Ammon's horn (tissue), 1 donor: Measurements from ENCODE around the gene RASSF3.
"Not testable (repeated sequence)": the region's sequence is repeated elsewhere in the genome, so short reads cannot be mapped to it uniquely, and the experiment has no call there.

Source experiments
- DNase-seq: peaks from one replicate; pipeline ENCODE4 v3.0.0-alpha.2; 2016; ENCODE audit warnings: low spot score

Gene RASSF3

GRCh38 chr12:64598831-64599230, 11.5 kb upstream of the RASSF3 start:
- no peak for DNase-seq

DNA sequence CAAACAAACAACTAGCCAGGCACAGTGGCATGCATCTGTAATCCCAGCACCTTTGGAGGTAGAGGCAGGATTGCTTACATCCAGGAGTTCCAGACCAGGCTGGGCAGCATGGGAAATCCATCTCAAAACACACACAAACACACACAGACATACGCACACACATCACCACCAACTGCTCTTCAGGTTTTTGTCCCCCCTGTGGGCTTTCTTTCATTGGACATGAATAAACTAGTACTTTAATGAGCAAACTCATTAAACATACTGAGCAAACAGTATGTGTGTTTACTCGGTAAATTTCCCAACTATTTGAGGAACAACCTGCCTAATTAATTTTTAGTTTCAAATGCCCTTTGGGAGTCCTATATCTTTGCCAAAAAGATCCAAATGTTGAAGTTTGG, 10.1 kb upstream of the RASSF3 start:
- DNase-seq = no peak

- no peak for DNase-seq
Measured at GRCh38 chr12:64603183-64603841, 7.0 kb upstream of the RASSF3 start.

GRCh38 chr12:64608901-64609535, 1.3 kb upstream of the RASSF3 start:
- peak; percentile 29 for DNase-seq

GRCh38 chr12:64609536-64610078, 688 bp upstream of the RASSF3 start:
- DNase-seq = no peak

DNA sequence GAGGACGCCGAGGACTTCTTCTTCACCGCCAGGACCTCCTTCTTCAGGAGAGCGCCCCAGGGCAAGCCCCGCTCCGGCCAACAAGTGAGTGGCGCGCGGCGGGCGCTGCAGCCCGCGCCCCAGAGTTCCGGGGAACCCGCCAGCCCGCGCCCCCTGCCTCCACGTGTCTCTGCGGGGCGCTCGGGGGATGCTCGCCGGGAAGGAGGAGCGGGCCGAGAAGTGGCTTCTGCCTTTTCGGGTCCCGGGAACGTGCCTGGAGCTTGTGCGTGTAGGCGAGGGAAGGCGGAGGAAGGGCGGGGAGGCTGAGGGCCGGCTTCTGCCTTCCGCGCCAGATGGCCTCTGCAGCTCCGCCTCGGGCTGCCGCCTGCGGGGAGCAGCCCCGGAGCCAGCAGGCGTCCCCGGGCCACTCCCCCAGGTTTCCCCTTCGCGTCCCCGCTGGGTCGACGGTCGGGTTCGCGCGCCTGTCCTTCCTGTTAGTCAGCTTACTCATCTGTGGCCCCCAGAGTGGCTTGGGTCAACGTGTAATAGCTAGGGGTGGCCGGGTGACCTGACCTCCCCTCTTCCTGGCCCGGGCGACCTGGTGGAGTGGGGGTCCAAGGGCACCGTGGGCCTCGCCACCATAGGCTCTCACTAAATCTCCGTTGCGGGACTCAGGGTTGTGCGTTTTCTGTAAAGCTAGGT, 505 bp downstream of the RASSF3 start:
- peak; percentile 21 for DNase-seq

- DNase-seq = no peak
Measured at GRCh38 chr12:64611341-64612284, 1.3 kb downstream of the RASSF3 start.

GRCh38 chr12:64612843-64613242, 2.5 kb downstream of the RASSF3 start:
- no peak for DNase-seq

DNA sequence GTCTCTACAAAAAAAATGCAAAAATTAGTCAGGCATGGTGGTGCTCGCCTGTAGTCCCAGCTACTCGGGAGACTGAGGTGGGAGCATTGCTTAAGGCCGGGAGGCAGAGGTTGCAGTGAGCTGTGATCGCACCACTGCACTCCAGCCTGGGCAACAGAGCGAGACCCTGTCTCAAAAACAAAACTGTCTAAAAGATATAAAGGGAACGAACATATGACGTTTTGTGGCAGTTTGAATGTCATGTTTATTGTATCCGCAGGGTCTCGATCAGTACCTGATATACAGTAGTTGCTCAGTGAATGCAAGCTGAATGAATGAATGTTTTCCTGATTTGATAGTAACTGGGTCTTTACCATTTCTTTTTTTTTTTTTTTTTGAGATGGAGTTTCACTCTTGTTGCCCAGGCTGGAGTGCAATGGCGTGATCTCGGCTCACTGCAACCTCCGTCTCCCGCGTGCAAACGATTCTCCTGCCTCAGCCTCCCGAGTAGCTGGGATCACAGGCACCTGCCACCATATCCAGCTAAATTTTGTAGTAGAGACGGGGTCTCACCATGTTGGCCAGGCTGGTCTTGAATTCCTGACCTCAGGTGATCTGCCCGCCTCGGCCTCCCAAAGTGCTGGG, 3.6 kb downstream of the RASSF3 start:
- DNase-seq = not testable (repeated sequence)

DNA sequence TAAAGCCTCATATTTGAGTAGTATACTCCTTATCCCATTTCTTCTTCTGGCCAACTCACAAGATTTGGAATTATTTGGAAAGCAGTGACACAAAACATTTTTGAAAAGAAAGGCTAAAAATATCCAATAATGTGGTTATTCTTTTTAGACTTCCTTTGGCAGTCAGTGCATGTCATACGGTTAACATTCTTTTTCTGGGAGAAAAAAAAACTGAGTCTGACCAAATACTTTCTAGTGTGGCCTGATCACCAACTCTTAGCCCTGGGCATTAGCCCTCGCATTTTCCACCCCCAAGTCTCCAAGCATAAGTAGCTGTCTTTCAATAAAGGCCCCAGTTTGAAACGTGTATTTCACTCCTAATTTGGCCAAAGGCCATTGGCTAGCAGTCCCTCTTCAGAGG, 5.9 kb downstream of the RASSF3 start:
- DNase-seq = peak; percentile 15

DNA sequence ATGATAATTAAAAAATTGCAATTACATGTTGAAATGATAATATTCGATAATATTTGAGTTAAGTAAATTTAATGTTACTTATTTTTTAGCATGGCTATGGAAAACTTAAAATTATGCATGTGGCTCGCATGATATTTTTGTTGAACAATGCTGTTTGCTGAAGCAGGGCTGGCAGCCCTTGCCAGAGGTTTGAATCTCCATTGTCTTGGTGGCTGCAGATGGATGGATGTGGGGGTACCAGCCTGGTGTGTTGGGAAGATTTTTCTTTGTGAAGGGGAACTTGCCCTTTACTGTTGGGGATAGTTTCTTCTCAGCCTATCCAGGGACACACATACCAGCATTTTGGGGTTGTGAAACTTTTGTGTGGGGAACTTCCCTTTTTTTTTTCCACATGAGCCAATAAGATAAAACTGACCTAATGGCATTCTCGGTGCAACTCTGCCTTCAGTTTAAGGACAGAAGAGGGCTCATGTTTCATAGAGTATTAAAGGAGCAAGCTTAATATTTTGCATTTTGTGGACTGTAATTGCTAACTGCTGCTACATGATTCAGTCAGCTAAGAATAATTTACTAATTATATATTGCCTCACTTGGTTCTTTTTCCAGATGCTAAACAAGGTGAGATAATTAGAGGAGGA, 8.8 kb downstream of the RASSF3 start:
- DNase-seq = peak; percentile 36

GRCh38 chr12:64621257-64621942, 11.1 kb downstream of the RASSF3 start:
- DNase-seq = peak; percentile 12

DNA sequence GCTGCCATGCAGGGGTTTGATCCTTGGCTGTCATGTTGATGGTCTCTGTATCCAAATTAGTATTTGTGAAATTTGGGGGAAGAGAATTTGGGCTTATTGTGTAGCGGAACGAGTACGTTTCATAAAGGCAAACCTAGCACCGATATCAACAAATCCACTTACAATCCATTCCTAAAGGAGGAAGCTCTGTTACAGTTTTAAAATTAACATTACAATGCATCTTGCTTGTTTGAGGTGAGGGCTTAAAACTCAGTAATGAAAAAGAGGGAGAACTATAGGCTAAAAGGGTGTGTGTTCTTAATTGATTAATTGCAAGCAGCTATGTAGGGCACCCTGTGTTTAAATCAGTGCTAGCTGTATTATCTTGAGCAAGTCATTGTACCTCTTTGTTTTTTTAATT, 13.7 kb downstream of the RASSF3 start:
- DNase-seq = no peak

DNA sequence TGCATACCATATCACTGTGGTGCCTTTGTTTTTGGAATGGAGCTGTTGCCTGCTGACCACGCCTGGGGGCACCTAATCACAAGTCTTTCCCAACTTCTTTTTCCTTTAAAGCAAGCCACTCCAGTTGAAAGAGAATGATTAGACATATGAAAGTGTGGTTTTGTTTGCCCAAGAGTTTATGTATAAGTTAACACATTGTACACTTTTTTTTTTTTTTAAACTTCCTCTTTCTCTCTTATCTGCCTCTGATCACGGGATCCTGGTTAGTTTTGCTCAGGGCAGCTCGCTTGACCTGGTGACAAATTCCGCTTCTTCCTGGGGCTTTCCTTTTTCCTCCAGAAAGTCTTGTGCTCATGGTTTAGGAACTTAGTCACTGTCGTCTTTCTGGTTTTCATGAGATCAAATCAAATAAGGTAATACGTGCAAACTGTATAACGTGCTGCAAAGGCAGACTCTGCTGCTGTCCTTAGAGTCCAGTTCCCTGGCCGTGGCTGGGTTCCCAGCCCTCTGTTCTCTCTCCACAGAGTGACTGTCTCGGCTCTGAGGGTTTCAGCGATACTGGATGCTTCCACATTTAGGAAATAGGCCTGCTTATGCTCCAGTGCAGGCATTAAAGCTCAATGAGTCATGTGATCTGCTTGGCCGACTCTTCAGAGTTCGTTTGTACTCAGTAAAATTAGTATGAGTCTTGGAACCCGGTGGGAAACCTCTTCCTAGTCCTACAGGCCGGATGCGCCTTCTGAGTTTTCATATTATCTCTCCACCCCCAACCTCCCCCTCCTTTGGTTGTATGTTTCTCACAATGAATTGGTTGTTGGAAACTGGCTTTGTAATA, 15.2 kb downstream of the RASSF3 start:
- DNase-seq = peak; percentile 71

- DNase-seq = not testable (repeated sequence)
Measured at GRCh38 chr12:64626588-64626987, 16.3 kb downstream of the RASSF3 start.

GRCh38 chr12:64627771-64628170, 17.5 kb downstream of the RASSF3 start:
- DNase-seq = no peak

GRCh38 chr12:64631197-64631596, 20.9 kb downstream of the RASSF3 start:
- no peak for DNase-seq

GRCh38 chr12:64633011-64633939, 23.0 kb downstream of the RASSF3 start:
- no peak for DNase-seq
